ENCODE measurements around the gene TBX19. TPM values are rescaled to one million over a fixed set of nuclear protein-coding genes. Genes with fewer than 3 reads are reported as not detected.

The TBX19 gene
- total RNA-seq, 1 donor from 2014 or later: 1.8 TPM

GRCh38 chr1:168297019-168297730 is 16.5 kb downstream of the TBX19 start:
- Mint-ChIP-seq H3K36me3 (ENCODE audit: low read depth) (peaks cover 1% of the 10 kb centered on the region), H3K4me1 (ENCODE audit: low read depth) (peaks cover 17% of the 10 kb centered on the region), H3K4me3 (ENCODE audit: unreplicated experiment) (no peak overlapping the region), H3K27ac (ENCODE audit: unreplicated experiment) (no peak overlapping the region), H3K27me3 (ENCODE audit: low read depth) (no peaks in the 10 kb centered on the region), H3K9me3 (ENCODE audit: low read depth) (no peaks in the 10 kb centered on the region)
- no peak for DNase-seq (ENCODE audit: low spot score)
- TF ChIP-seq, protein P1, sequence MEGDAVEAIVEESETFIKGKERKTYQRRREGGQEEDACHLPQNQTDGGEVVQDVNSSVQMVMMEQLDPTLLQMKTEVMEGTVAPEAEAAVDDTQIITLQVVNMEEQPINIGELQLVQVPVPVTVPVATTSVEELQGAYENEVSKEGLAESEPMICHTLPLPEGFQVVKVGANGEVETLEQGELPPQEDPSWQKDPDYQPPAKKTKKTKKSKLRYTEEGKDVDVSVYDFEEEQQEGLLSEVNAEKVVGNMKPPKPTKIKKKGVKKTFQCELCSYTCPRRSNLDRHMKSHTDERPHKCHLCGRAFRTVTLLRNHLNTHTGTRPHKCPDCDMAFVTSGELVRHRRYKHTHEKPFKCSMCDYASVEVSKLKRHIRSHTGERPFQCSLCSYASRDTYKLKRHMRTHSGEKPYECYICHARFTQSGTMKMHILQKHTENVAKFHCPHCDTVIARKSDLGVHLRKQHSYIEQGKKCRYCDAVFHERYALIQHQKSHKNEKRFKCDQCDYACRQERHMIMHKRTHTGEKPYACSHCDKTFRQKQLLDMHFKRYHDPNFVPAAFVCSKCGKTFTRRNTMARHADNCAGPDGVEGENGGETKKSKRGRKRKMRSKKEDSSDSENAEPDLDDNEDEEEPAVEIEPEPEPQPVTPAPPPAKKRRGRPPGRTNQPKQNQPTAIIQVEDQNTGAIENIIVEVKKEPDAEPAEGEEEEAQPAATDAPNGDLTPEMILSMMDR (IDR thresholded peaks at IDR 0.05): no peak

- no peak overlapping the region for H3K27ac Mint-ChIP-seq (ENCODE audit: unreplicated experiment)
- peaks cover 26% of the 10 kb centered on the region for H3K4me1 Mint-ChIP-seq (ENCODE audit: low read depth)
- H3K4me3 Mint-ChIP-seq (ENCODE audit: unreplicated experiment): no peak overlapping the region
- peaks cover 1% of the 10 kb centered on the region for H3K36me3 Mint-ChIP-seq (ENCODE audit: low read depth)
- TF ChIP-seq, protein P1 (IDR thresholded peaks at IDR 0.05): no peak
- no peak for DNase-seq (ENCODE audit: low spot score)
- no peaks in the 10 kb centered on the region for H3K27me3 Mint-ChIP-seq (ENCODE audit: low read depth)
- H3K9me3 Mint-ChIP-seq (ENCODE audit: low read depth): no peaks in the 10 kb centered on the region
Observed at GRCh38 chr1:168298446-168298845, 17.8 kb downstream of the TBX19 start.

GRCh38 chr1:168300626-168301025 is 19.9 kb downstream of the TBX19 start:
- no peak for DNase-seq (ENCODE audit: low spot score)
- Mint-ChIP-seq H3K4me3 (ENCODE audit: unreplicated experiment) (no peak overlapping the region), H3K36me3 (ENCODE audit: low read depth) (peaks cover 1% of the 10 kb centered on the region), H3K27ac (ENCODE audit: unreplicated experiment) (no peak overlapping the region), H3K9me3 (ENCODE audit: low read depth) (no peaks in the 10 kb centered on the region), H3K27me3 (ENCODE audit: low read depth) (no peaks in the 10 kb centered on the region), H3K4me1 (ENCODE audit: low read depth) (peaks cover 34% of the 10 kb centered on the region)
- TF ChIP-seq, protein P1 (IDR thresholded peaks at IDR 0.05): no peak

GRCh38 chr1:168301664-168302320 is 21.1 kb downstream of the TBX19 start:
- peak overlapping the region; percentile 74 for H3K27ac Mint-ChIP-seq (ENCODE audit: unreplicated experiment)
- DNase-seq (ENCODE audit: low spot score): no peak
- TF ChIP-seq, protein P1 (IDR thresholded peaks at IDR 0.05): no peak
- no peak overlapping the region for H3K4me3 Mint-ChIP-seq (ENCODE audit: unreplicated experiment)
- no peaks in the 10 kb centered on the region for H3K9me3 Mint-ChIP-seq (ENCODE audit: low read depth)
- H3K36me3 Mint-ChIP-seq (ENCODE audit: low read depth): peaks cover 5% of the 10 kb centered on the region
- no peaks in the 10 kb centered on the region for H3K27me3 Mint-ChIP-seq (ENCODE audit: low read depth)
- H3K4me1 Mint-ChIP-seq (ENCODE audit: low read depth): peaks cover 34% of the 10 kb centered on the region

GRCh38 chr1:168303716-168304540 is 23.3 kb downstream of the TBX19 start:
- Mint-ChIP-seq H3K27ac (ENCODE audit: unreplicated experiment) (no peak overlapping the region), H3K27me3 (ENCODE audit: low read depth) (no peaks in the 10 kb centered on the region), H3K4me1 (ENCODE audit: low read depth) (peaks cover 34% of the 10 kb centered on the region), H3K36me3 (ENCODE audit: low read depth) (peaks cover 6% of the 10 kb centered on the region), H3K9me3 (ENCODE audit: low read depth) (no peaks in the 10 kb centered on the region), H3K4me3 (ENCODE audit: unreplicated experiment) (no peak overlapping the region)
- TF ChIP-seq, protein P1 (IDR thresholded peaks at IDR 0.05): no peak
- no peak for DNase-seq (ENCODE audit: low spot score)

All from chondrocyte (in vitro differentiated cells).